NT2/D1 (cell line): Measurements from ENCODE around the gene CDH4.

Source experiments
- DNase-seq: peaks from one replicate; pipeline ENCODE4 v3.0.0-alpha.2; 2011; ENCODE audit warnings: low read depth, low spot score
- H3K27me3 ChIP-seq: 2 replicates; pipeline ENCODE4 v1.6.0; 2011; ENCODE audit warnings: mild to moderate bottlenecking; ENCODE audit not compliant: insufficient read length, insufficient read depth
- H3K36me3 ChIP-seq: 2 replicates; pipeline ENCODE4 v1.6.1; 2011; ENCODE audit warnings: mild to moderate bottlenecking, low read length, mixed read lengths; ENCODE audit not compliant: insufficient read depth, insufficient read length
- H3K4me1 ChIP-seq: 2 replicates; pipeline ENCODE4 v1.5.1; 2011; ENCODE audit not compliant: insufficient read depth, insufficient read length
- H3K4me3 ChIP-seq: 2 replicates; pipeline ENCODE4 v1.5.1; 2011; ENCODE audit warnings: low read depth; ENCODE audit not compliant: insufficient read length
- H3K9ac ChIP-seq: 2 replicates; pipeline ENCODE4 v1.6.0; 2011; ENCODE audit warnings: low read depth; ENCODE audit not compliant: insufficient read length
- H3K9me3 ChIP-seq: 2 replicates; pipeline ENCODE4 v1.5.1; 2011; ENCODE audit warnings: mild to moderate bottlenecking, low read length; ENCODE audit not compliant: insufficient read depth
- SUZ12 ChIP-seq: IDR thresholded peaks from 2 replicates; pipeline ENCODE4 v1.6.1; 2011; ENCODE audit not compliant: insufficient read length, insufficient read depth; ENCODE audit errors: extremely low read depth
- YY1 ChIP-seq: IDR thresholded peaks from 2 replicates; pipeline ENCODE4 v1.6.1; 2011; ENCODE audit not compliant: insufficient read length, insufficient read depth
- ZNF274 ChIP-seq: IDR thresholded peaks from 2 replicates; pipeline ENCODE4 v1.6.1; 2011; ENCODE audit warnings: mild to moderate bottlenecking, low read depth, low read length

The CDH4 gene

DNA sequence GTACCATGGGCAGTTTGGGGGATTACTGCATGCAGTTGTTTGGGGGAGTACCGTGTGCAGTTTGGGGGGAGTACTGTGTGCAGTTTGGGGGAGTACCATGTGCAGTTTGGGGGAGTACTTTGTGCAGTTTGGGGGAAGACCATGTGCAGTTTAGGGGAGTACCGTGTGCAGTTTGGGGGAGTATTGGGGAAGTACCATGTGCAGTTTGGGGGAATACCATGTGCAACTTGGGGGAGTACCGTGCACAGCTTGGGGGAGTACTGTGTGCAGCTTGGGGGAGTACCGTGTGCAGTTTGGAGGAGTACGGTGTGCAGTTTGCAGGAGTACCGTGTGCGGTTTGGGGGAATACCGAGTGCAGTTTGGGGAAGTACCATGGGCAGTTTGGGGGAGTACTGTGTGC is 22.3 kb downstream of the CDH4 start:
- Histone ChIP-seq H3K4me3 (no peak overlapping the region), H3K9me3 (no peaks in the 10 kb centered on the region; the same call in 1 of the 2 replicates), H3K27me3 (peaks cover 32% of the 10 kb centered on the region), H3K9ac (no peak overlapping the region), H3K36me3 (no peaks in the 10 kb centered on the region), H3K4me1 (no peaks in the 10 kb centered on the region)
- DNase-seq = no peak
- TF ChIP-seq YY1 = no peak
- no peak for TF ChIP-seq SUZ12
- no peak for TF ChIP-seq ZNF274

DNA sequence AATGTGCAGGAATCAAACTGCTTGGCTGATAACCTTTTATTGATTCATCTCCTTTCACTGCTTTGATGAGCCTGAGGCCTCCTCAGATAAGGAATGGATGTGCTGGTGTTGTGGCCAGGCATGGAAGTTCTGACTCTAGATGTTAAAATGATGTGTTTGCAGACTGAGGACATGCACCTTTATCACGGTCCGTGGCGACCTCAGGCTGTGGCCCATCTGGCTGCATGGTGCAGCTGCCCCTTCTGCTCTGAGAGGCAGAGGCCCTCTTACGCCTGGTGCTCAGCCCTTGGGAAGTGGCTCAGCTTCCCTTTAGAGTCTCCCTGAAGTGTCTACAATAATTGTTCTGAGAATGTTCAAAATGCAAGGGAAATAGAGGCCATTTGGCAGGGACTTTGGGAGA is 26.2 kb downstream of the CDH4 start:
- no peak for TF ChIP-seq SUZ12
- no peak for TF ChIP-seq ZNF274
- no peak for TF ChIP-seq YY1
- H3K9me3 ChIP-seq = peaks cover 3% of the 10 kb centered on the region; the same call in 1 of the 2 replicates
- H3K4me3 ChIP-seq = no peak overlapping the region
- no peak for DNase-seq
- peaks cover 36% of the 10 kb centered on the region for H3K27me3 ChIP-seq
- no peak overlapping the region for H3K9ac ChIP-seq
- no peaks in the 10 kb centered on the region for H3K4me1 ChIP-seq
- H3K36me3 ChIP-seq = no peaks in the 10 kb centered on the region

DNA sequence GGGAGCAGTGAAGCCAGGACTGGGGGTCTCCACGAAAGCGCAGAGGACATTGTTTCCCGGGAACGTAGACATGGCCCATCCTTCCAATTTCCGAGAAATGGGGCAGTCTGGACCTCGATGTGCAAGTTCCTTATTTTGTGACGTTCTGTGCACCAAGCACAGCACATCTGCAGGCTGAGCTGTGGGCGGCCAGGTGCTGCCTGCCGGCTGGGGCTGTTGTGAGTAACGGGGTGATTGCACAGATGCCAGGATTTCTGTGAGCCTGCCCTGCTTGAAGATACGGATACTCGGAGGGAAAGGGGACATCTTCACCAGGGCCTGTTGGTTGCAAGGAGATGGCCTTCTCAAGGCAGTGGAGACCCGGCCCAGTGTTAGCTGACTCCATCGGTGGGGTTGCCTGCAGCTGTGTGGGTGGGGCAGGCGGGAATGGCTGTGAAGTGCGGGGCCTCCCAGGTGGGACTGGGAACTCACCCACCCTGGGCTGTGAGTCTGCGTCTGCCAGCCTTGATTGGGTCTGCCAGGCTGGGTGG is 27.6 kb downstream of the CDH4 start:
- Histone ChIP-seq H3K4me3 (no peak overlapping the region), H3K36me3 (no peaks in the 10 kb centered on the region), H3K4me1 (no peaks in the 10 kb centered on the region), H3K27me3 (peaks cover 36% of the 10 kb centered on the region), H3K9ac (no peak overlapping the region), H3K9me3 (peaks cover 5% of the 10 kb centered on the region; the same call in 1 of the 2 replicates)
- no peak for DNase-seq
- TF ChIP-seq YY1 (no peak), SUZ12 (no peak), ZNF274 (no peak)

DNA sequence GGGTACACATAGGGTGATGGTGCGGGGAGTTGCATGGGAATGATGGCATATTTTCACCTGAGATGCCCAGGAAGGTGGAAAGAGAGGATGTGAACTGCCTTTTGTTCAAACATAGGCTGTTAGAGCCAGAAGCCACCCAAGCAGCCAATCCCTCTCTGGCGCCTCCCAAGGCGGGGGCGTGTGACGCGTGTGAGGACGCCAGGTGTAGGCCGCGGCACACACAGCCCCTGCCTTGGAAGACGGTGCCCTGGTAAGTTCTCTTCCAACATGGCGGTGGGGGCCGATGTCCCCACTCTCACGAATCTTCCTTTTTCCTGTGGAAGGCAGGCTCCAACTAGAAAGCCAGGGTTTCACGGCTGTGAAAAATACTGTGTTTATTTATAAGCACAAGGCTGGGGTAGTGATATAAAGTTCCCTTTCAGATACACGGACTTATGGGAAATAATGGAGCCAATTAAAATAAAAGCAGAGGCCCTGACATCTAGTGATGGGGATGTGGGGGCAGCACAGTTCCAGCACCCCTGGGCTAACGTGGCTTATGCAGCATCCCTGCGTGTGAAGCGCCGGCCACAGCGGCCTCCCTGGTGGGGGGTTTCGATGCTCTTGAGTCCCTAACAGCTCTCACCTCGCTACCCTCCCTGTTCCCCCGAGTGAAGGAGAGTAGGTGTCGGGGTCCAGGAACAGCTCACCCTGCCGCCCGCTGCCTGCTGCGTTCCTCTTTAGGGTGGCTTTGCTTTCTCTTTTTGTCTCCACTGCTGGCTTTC is 28.3 kb downstream of the CDH4 start:
- H3K9ac ChIP-seq = no peak overlapping the region
- no peaks in the 10 kb centered on the region for H3K36me3 ChIP-seq
- H3K4me1 ChIP-seq = no peaks in the 10 kb centered on the region
- TF ChIP-seq SUZ12 (no peak), ZNF274 (no peak), YY1 (no peak)
- DNase-seq = no peak
- peaks cover 5% of the 10 kb centered on the region; the same call in 1 of the 2 replicates for H3K9me3 ChIP-seq
- H3K4me3 ChIP-seq = no peak overlapping the region
- peaks cover 36% of the 10 kb centered on the region for H3K27me3 ChIP-seq

DNA sequence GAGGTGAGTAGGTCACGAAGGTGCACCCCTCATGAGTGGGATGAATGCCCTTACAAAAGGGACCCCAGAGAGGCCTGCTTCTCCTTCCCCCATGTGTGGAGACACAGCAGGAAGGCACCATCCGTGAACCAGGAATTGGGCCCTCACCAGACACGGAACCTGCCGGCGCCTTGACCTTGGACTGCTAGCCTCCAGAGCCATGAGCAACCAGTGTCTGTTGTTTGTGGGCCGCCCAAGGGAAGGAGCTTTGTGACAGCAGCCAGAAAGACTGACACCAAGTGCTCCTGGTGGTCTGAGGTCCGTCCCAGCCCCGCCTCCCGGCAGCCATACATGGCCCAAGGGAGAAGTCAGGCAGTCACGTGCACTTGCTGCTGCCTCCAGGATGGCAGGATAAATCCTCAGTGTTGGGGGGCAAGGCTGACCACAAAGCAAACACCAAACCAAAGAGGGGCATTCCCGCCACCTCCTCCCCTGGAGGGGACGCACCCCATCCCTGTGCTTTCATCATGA is 29.3 kb downstream of the CDH4 start:
- no peaks in the 10 kb centered on the region for H3K4me1 ChIP-seq
- DNase-seq = no peak
- no peaks in the 10 kb centered on the region for H3K36me3 ChIP-seq
- no peak overlapping the region for H3K4me3 ChIP-seq
- no peak overlapping the region for H3K9ac ChIP-seq
- peaks cover 5% of the 10 kb centered on the region; the same call in 1 of the 2 replicates for H3K9me3 ChIP-seq
- TF ChIP-seq ZNF274 (no peak), YY1 (no peak), SUZ12 (no peak)
- H3K27me3 ChIP-seq = peaks cover 39% of the 10 kb centered on the region

DNA sequence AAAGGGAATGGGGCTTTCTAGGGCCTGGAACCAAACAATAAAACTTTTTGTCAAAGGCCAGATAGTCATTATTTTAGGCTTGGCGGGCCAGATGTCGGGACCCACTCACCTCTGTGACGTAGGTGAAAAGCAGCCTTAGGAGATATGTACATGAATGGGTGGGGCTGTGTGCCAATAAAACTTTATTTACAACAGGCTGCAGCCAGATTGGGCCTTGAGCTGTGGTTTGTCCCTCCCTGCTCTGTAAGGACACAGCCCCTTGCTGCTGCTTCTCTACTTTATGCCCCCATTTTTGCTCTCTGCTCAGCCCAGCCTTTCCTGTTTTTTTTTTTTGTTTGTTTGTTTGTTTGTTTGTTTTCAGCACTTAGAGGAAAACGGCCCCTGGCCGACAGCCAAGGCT is 32.7 kb downstream of the CDH4 start:
- H3K4me1 ChIP-seq = peaks cover 2% of the 10 kb centered on the region
- H3K9ac ChIP-seq = no peak overlapping the region
- H3K36me3 ChIP-seq = no peaks in the 10 kb centered on the region
- H3K9me3 ChIP-seq = peaks cover 5% of the 10 kb centered on the region; the same call in 1 of the 2 replicates
- H3K27me3 ChIP-seq = peaks cover 29% of the 10 kb centered on the region
- no peak overlapping the region for H3K4me3 ChIP-seq
- DNase-seq = no peak
- no peak for TF ChIP-seq SUZ12
- TF ChIP-seq ZNF274 = no peak
- no peak for TF ChIP-seq YY1

DNA sequence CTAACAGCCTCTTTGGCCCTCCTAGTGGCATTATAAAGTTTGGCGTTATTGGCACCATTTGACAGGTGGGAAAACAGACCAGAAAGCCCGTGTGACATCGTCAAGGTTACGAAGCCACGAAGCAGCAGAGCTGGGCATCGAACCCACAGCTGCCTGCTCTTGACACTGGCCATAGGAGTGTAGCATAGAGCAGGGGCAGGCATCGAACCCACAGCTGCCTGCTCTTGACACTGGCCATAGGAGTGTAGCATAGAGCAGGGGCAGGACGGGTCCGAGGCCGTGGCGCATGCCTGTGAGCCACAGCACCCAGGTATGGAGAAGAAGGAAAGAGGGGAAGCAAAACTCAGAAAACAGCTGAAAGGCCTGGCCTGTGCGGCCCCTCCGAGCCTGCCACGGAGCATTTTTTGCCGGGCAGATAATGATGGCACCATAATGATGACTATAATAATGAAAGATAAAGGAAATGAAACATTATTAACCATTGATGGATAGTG is 33.1 kb downstream of the CDH4 start:
- TF ChIP-seq SUZ12 (no peak), ZNF274 (no peak), YY1 (no peak)
- H3K27me3 ChIP-seq = peaks cover 29% of the 10 kb centered on the region
- H3K36me3 ChIP-seq = no peaks in the 10 kb centered on the region

More for the DNA sequence above, 33.1 kb downstream of the CDH4 start:
- H3K9ac ChIP-seq = no peak overlapping the region
- DNase-seq = no peak
- H3K4me1 ChIP-seq = peaks cover 2% of the 10 kb centered on the region
- H3K9me3 ChIP-seq = peaks cover 5% of the 10 kb centered on the region; the same call in 1 of the 2 replicates
- H3K4me3 ChIP-seq = no peak overlapping the region
